ENCODE measurements around the gene HCRTR1.

HCRTR1 gene

GRCh38 chr1:31598980-31599379 is 18.5 kb upstream of the HCRTR1 start:
- DNase-seq = no peak

- DNase-seq = no peak
Observed at GRCh38 chr1:31600641-31601040, 16.8 kb upstream of the HCRTR1 start.

GRCh38 chr1:31602081-31602480 is 15.4 kb upstream of the HCRTR1 start:
- no peak for DNase-seq

- DNase-seq = peak; percentile 51
Observed at GRCh38 chr1:31605908-31606427, 11.5 kb upstream of the HCRTR1 start.

GRCh38 chr1:31607360-31607759 is 10.1 kb upstream of the HCRTR1 start:
- DNase-seq = no peak

GRCh38 chr1:31609514-31610118 is 7.9 kb upstream of the HCRTR1 start:
- DNase-seq = no peak

- no peak for DNase-seq
Observed at GRCh38 chr1:31614414-31615005, 3.0 kb upstream of the HCRTR1 start.

- DNase-seq = no peak
Observed at GRCh38 chr1:31615414-31615813, 2.1 kb upstream of the HCRTR1 start.

GRCh38 chr1:31615939-31616338 is 1.6 kb upstream of the HCRTR1 start:
- no peak for DNase-seq

- peak; percentile 35 for DNase-seq
Observed at GRCh38 chr1:31617916-31618746, 642 bp downstream of the HCRTR1 start.

- DNase-seq = no peak
Observed at GRCh38 chr1:31618916-31619846, 1.7 kb downstream of the HCRTR1 start.

GRCh38 chr1:31620631-31621497 is 3.4 kb downstream of the HCRTR1 start:
- DNase-seq = no peak

GRCh38 chr1:31621498-31621820 is 4.0 kb downstream of the HCRTR1 start:
- DNase-seq = no peak

GRCh38 chr1:31621847-31622730 is 4.6 kb downstream of the HCRTR1 start:
- DNase-seq = no peak

GRCh38 chr1:31623365-31623764 is 5.9 kb downstream of the HCRTR1 start:
- DNase-seq = no peak

GRCh38 chr1:31624309-31624708 is 6.8 kb downstream of the HCRTR1 start:
- DNase-seq = no peak

- DNase-seq = no peak
Observed at GRCh38 chr1:31624731-31625514, 7.4 kb downstream of the HCRTR1 start.

GRCh38 chr1:31625561-31626222 is 8.2 kb downstream of the HCRTR1 start:
- peak; percentile 39 for DNase-seq
